DLD1 (cell line): ENCODE results near the gene ARHGAP19.
"Not testable (repeated sequence)": the region's sequence is repeated elsewhere in the genome, so short reads cannot be mapped to it uniquely, and the experiment has no call there.

ENCODE experiments used
- in situ Hi-C: cut with HindIII; loops from 2 replicates; pipeline ENCODE4 v1.10.0; 2017; ENCODE audit warnings: low sequenced_read_pairs

The ARHGAP19 gene

DNA sequence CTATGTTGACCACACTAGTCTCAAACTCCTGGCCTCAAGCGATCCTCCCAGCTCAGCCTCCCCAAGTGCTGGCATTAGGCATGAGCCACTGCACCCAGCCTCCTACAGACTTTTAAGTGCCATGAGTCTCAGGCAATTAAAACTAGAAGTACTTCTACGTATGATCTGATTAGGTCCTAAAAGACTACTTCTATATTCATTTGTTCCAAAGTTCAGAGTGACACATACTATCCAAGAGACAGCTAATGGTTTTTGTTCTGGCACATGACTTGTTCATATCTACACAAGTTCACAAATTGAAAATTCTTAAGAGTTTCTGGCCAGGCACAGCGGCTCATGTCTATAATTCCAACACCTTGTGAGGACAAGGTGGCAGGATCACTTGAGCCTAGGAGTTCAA is 11.7 kb downstream of the ARHGAP19 start:
- in situ Hi-C loops, result no loop called here

DNA sequence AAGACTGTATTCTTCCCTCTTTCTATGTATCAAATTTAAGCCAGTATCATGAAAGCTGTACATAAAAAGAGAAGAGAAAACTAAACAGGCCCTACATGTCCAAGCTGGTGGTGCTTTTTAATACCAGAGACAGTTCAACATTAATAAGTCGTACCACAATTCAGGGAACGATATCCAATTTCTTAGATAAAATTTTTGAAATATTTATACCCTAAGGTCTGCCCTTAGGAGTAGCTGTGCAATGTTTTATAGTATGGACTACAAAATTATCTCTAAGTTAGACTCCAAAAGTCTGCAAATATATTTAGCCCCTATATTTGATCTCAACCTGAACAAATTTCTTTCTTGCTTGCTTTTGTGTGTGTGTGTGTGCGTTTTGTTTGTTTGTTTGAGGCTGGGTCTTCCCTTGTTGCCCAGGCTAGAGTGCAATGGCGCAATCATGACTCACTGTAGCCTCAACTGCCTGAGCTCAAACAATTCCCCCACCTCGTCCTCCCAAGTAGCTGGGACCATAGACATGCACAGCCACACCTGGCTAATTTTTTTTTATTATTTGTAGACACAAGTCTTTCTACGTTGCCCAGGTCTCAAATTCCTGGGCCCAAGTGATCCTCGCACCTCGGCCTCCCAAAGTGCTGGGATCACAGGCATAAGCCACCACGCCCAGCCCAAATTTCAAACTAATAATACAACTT is 13.2 kb downstream of the ARHGAP19 start:
- in situ Hi-C loops, result no loop called here

DNA sequence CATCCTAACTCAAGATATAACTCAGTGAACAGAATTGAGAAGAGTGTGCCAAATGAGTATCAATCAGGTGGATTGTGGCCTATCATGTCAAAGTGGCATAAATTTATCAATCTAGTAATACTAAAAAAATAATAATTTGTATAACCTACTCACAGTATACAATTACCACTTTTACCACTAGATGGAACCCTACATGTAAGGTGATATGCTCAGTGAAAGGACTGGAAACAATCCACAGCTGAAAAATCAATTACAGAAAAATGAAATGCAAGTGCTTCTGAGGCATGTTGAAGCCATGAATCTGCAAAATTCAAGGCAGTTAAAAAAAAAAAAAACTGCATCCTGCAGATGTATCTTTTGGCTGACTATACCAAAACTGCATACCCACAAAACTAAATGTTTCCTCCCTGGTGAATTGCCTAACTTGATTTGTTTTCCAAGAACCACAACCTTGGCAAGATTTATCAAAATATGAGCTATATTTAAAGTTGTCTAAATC is 13.9 kb downstream of the ARHGAP19 start:
- in situ Hi-C loops, result no loop called here

DNA sequence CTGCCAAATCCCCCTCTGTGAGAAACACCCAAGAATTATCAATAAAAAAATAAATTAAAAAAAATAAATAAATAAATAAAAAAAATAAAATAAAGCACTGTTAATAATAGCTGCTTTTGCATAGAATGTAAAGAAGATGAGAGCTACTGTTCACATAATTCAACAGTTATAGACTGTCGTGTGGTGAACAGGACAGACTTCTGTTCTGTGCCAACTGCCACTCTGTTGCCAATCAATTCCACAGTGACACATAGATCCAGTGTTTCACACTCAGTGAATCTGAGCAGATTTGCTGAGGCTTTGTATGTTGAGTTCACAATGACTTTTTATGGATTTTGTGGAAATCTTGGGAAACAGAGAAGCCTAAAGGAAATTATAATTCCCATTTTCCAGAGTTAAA is 14.9 kb downstream of the ARHGAP19 start:
- in situ Hi-C loops, result no loop called here

DNA sequence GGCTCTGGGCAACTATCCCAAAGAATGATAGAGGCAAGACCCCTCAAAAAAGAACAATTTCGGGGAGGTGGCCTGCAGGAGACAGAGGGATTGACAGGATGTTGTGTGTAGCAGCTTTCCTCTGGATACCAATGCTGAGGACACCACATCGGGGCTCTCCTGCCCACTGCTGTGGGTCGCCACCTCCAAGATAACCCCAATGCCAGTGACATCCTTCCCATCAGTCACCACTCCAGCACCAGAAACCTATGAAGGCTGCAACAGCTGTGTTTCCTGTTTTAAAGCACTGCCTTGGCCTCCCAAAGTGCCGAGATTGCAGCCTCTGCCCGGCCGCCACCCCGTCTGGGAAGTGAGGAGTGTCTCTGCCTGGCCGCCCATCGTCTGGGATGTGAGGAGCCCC is 17.6 kb downstream of the ARHGAP19 start:
- in situ Hi-C loops, result no loop called here

DNA sequence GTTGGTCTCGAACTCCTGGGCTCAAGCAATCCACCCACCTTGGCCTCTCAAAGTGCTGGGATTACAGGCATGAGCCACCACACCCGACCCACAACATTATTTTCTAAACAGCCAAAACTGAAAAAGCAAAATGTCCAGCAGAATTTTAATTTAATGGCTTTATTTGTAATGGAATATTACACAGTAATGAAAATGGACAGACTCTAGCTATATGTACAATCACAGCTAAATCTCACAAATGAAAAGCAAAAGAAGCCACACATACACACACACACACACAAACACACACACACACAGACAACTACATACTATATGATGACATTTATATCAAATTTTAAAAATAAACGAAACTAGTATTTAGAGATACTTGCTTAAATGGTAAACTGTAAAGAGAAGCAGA is 18.7 kb downstream of the ARHGAP19 start:
- in situ Hi-C loops, result no loop called here

DNA sequence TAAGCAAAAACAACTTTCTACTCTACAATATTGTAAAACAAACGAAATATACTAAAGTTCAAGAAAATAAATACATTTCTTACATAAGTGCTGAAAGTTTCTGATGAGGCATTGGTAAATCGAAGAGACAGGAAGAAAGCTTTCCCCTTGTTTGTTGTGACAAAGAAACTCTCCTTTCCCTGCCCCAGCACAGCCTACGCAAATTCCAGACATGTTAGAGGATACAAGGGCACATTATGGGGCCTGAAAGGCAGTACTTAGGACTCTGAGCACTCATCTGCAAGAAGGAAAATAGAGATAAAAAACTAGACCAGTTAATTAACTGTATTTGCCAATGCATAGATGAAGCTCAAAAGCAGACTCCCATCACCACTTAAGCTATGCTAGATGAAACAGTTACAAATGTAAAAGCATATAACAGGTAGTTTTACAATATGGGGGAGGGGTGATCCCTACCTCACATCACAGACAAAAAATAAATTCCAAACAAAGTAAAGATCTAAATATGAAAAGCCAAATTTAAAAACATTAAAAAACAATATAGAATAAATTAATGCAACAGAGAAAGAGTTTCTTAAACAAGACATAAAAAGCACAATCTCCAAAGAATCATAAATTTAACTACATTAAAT is 21.8 kb downstream of the ARHGAP19 start:
- in situ Hi-C loops, result no loop called here

DNA sequence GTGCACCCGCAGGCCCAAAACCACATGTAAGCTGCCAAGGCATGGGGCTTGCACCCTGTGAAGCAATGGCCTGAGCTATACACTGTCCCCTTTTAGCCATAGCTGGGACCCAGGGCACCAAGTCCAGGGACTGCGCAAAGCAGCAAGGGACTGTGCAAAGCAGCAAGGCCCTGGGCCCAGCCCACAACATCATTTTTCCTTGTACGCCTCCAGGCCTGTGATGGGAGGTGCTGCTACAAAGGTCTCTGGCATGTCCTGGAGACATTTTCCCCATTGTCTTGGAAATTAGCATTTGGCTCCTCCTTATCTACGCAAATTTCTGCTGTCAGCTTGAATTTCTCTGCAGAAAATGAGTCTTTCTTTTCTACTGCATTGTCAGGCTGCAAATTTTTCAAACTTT is 24.8 kb downstream of the ARHGAP19 start:
- in situ Hi-C loops, result no loop called here

DNA sequence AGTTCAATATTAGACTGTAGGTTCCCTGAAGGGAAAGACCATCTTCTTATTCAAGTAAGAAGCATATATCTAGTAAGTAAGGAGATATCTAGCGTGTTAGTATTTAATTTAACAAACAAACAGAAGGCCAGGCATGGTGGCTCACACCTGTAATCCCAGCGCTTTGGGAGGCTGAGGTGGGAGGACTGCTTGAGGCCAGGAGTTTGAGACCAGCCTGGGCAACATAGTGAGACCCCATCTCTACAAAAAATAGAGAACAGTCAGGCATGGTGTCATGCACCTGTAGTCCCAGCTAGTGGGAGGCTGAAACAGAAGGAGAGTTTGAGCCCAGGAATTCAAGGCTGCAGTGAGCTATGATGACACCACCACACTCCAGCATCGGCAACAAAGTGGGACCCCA is 27.3 kb downstream of the ARHGAP19 start:
- in situ Hi-C loops, result not testable (repeated sequence)

DNA sequence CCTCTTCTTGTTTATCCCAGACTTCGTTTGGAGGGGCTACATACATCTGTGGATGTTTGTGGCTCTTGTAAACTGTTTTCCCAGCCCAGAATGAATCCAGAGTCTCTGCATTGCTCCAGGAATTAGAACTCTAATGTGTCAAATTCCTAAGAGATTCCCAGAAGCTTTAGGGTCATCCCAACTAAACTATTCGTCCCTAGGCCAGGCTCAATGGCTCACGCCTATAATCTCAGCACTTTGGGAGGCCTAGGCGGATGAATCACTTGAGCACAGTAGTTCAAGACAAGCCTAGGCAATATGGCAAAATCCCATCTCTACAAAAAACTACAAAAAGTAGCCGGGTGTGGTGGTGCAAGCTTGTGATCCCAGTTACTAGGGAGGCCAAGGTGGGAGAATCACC is 28.5 kb downstream of the ARHGAP19 start:
- in situ Hi-C loops, result no loop called here

DNA sequence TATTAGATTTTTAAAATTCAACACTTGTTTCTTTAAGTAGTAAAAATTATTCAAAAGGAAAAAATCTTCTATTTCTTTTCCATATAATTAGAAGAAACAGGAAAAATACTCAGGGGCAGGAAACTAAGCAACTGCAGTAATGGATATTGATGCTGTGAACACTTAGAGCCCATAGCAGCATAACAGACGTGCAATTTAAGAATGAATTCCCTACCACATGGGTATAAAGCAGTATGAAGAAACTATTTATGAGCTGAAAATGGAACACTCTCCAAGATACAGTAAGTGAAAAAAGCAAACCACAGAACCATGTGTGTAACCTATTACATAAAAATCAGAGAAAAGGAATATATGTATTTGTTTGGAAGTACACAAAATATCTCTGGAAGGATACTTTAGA is 30.8 kb downstream of the ARHGAP19 start:
- in situ Hi-C loops, result no loop called here

DNA sequence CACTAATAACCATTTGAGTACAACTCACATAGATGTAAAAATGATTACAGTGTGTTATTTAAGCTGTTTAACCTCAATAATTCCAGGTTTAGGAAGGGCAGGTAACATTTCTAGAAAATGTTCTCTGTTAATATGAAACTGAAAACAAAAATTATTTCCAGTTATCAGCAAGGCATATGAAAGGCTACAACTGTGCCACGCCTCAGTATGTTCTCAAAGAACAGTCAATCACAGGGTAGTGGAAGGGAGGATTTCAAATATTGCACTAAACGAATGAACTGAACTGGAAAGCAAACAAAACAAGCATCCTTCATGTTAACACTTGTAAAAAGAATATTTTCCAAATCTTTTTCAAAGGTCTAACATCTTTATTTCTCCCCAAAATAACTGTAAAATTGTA is 31.3 kb downstream of the ARHGAP19 start:
- in situ Hi-C loops, result no loop called here

DNA sequence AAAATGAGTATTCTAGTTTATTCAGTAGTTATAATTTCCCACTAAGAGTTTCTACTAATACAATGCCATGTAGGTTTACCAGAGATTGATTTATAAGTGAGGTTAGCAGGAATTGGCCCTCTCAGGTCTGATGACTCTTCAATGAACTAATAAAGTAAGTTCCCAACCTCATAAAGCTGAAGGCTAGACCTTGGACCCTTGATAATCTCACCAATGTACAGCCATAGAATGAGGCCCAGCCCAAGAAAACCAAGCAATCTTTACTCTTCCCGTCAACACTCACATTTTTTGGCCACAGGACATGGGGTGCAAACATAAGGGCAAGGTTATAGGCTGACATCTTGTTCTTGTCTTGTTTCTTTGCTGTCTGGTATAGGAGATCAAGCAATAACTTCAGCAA is 33.3 kb downstream of the ARHGAP19 start:
- in situ Hi-C loops, result no loop called here

DNA sequence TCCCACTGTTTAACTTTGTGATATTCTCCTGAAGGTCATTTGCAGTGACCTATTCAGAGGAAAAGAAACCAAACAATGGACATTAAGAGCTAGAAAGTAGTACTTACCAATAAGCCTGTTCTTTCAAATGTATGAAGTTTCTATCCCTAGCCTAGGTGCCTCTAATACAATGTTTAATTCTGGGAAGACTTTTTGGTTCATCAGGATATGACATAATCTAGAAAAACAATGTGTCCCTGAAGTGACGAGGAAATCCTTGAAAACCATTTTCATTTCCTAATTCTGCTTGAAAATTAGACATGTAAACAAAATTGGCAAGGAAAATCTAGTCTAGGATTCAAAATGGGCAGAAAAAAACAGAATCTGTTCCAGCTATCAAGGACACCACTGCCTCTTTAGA is 36.1 kb downstream of the ARHGAP19 start:
- in situ Hi-C loops, result no loop called here

DNA sequence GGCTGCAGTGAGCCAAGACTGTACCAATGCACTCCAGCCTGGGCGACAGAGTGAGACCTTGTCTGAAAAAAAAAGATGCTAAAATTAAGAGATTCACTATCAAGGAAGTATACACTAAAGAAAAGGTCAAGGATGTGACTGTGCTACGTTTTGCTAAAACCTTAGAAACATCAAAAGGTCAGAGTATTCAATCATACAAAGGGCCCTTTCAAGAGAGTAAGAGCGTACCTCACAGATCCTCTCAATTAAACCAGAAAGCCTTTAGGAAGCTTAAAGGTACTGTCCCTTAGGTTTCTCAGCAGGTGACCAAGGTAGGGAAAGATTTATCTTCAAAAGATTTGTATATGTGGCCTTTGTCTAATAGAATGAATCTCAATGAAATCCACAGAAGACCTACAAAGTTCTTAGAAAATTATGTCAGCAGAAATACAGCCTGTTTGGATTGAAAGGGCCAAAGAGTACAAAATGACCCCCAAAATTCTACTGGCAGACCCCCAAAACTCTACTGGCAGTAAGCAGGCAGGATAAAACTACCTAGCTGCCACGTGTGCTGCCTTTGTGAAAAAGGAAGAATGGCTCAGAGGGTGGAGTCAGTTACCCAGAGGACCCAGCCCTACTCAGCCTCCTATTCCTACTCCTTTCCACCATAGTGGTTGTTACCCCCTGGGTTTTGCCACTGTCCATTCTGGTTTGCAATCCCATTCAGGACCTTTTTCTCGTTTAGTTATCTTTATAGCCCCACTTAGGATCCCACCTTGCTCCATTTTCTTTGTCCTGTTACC is 36.7 kb downstream of the ARHGAP19 start:
- in situ Hi-C loops, result no loop called here

DNA sequence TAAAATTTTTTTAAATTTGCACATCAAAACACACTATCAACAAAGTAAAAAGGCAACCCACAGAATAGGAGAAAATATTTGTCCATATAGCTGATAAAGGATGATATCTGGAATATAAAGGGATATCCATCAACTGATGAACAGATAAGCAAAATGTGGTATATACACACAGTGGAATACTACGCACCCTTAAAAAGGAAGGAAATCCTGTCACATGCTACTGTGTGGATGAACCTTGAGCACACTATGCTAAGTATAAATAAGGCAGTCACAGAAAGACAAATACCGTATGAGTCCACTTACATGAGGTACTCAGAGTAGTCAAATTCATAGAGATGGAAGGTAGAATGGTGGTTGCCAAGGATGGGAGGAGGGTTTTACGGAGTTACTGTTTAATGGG is 37.7 kb downstream of the ARHGAP19 start:
- in situ Hi-C loops, result no loop called here

DNA sequence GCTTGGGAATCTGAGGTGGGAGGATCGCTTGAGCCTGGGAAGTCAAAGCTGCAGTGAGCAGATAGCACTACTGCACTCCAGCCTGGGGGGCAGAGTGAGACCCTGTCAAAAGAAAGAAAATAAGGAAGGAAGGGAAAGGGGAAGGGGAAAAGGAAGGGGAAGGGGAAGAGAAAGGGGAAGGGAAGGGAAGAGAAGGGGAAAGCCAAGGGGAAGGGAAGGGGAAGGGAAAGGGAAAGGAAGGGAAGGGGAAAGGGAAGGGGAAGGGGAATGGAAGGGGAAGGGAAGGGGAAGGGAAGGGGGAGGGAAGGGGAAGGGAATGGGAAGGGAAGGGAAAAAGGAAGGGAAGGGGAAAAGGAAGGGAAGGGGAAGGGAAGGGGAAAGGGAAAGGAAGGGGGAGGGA is 41.5 kb downstream of the ARHGAP19 start:
- in situ Hi-C loops, result no loop called here

DNA sequence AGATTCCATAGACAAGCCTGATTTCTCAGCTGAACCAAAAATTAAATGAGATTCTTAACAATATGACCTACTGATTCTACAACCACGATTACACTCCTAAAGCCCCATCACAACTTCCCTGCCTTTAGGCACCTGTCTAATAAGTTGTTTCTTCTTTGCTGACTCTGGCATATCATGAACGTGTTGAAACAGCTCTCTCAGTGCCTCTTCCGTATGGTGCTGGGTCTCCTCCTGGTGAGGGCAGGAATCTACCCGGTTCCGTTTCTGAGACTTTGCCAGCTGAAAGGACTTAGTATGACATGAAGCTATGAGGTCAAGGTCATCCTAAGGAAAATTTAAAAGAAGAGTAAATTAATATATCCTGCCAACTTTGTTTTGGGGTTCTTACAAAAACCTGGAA is 48.6 kb downstream of the ARHGAP19 start:
- in situ Hi-C loops, result no loop called here

DNA sequence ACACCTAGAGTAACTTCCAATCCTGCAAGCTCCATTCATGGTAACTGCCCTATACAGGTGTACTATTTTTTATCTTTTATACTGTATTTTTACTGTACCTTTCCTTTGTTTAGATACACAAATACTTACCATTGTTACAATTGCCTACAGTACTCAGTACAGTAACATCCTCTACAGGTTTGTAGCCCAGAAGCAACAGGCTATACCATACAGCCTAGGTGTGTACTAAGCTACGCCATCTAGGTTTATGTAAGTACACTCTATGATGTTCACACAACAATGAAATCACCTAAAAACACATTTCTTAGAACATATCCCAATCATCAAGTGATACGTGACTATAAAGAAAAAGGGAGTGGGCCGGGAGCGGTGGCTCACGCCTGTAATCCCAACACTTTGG is 53.6 kb downstream of the ARHGAP19 start:
- in situ Hi-C loops, result no loop called here

DNA sequence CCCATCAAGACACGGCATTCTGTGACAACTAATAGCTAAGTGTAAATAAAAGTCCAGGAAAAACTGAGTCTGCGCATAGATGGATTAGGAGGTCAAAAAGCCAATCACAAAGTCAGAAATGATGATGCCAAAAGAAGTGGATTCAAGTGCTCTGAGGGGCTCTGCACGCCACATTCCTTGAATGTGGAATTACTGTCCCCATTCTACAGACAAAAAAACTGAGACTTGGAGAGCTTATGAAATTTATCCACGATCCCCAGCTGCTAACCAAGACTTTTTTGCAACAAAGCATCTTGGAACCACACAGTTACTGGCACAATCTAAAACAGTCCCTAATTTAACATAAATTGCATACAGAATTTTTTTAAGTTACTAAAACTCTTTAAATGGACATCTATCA is 57.1 kb downstream of the ARHGAP19 start:
- in situ Hi-C loops, result no loop called here

DNA sequence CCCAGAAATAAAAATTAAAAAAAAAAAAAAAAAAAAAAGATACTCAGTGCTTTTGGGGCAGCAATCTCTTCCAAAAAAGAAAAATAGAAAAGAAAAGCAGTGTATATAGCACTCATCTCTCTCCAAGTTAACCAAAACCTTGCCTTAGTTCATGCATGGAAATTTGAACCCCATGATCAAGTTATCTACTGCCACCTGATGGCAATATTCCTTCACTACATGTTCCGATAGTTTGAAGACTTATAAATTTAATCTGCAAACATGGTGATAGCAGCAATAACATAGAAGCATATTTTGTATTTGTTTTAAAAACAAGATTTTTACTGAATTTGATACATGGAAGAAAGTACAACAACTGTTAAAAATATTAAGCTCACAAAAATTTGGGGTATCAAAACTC is 58.0 kb downstream of the ARHGAP19 start:
- in situ Hi-C loops, result no loop called here

DNA sequence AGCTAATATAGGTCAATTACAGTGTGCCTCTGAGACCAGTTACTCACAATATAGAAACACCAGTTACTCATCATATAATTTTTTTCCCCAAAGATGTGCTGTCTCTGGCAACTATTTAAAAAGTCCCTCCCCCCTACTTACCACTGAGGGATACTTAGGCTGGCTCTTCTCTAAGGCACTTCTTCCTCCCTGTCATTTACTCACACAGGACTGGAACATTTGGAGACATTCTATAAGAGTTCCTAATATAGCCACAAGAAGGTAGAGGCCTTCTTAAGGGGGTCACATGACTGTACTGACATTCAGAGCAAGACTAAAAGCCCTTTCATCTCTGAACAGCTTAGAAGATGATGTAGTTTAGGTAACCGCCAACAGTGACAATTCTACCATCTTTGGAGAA is 62.3 kb downstream of the ARHGAP19 start:
- in situ Hi-C loops, result no loop called here
